ENCODE measurements around the gene UBXN6.

DNA sequence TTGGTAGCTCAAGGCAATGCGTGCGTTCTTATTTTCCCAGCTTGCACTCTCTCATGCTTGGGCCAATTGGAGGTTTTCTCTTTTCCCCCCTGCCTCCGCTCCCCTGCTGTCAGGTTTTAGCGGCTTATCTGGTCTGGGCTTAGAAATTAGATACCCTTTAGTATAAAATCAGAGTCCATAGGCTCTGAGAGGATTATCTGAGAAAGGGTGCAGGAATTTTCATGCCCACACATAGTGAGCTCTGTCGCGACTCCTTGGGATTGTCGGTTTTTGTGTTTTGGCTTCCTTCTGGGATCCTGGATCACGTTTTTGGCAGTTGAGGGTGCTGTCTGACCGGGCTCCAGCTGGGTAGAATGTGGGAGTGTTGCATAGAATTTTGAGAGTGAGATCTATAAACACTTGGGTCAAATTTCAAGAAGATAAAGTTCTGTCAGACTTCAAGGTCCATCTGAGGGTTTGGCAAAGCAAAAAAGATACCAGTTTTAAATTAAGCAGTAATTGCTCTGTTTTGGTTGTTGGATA, 42.7 kb downstream of the UBXN6 start:
- TF ChIP-seq POLR2A (IDR thresholded peaks at IDR 0.05) = no peak
- no peak for TF ChIP-seq POLR2AphosphoS5 (IDR thresholded peaks at IDR 0.05)
